Heart right ventricle (tissue), 16 donors: ENCODE measurements around the gene LRCH1. TPM values are rescaled to one million over a fixed set of nuclear protein-coding genes. Genes with fewer than 3 reads are reported as not detected.

Experiments
- ATAC-seq, 8 donors: fragments of 200-7000 bp; cut with Tn5 transposase; one replicate each; pipeline ENCODE4 v1.9.1; 2020; ENCODE audit warnings: mild to moderate bottlenecking in 8 of 8, moderate library complexity in 8 of 8, moderate number of reproducible peaks in 1 of 8
- DNase-seq, 2 donors: peaks; one replicate each; pipeline ENCODE4 v3.0.0-alpha.2; 2020
- H3K27ac ChIP-seq, 10 donors: fragments of 200-600 bp; sonication (generic) in 2 of 10; one replicate each; pipeline versions ENCODE4 v1.5.0 to v1.8.0; 2020 to 2022; ENCODE audit warnings: mild to moderate bottlenecking in 3 of 10
- H3K27me3 ChIP-seq, 7 donors: fragments of 200-600 bp; one replicate each; pipeline ENCODE4 v1.8.0; 2021 to 2022; ENCODE audit warnings: mild to moderate bottlenecking in 2 of 7
- H3K36me3 ChIP-seq, 9 donors: fragments of 200-600 bp; sonication (generic) in 1 of 9; one replicate each; pipeline versions ENCODE4 v1.5.0 to v1.8.0; 2020 to 2022; ENCODE audit warnings: mild to moderate bottlenecking in 2 of 9
- H3K4me1 ChIP-seq, 9 donors: fragments of 200-600 bp; sonication (generic) in 1 of 9; one replicate each; pipeline versions ENCODE4 v1.5.0 to v1.8.0; 2020 to 2022; ENCODE audit warnings: mild to moderate bottlenecking in 4 of 9
- H3K4me3 ChIP-seq, 10 donors: fragments of 200-600 bp; sonication (generic) in 2 of 10; one replicate each; pipeline versions ENCODE4 v1.5.0 to v1.8.0; 2020 to 2022; ENCODE audit warnings: mild to moderate bottlenecking in 7 of 10, moderate library complexity in 2 of 10
- H3K9me3 ChIP-seq, 11 donors: fragments of 200-600 bp in 10 of 11; sonication (generic) in 2 of 11; one replicate each; pipeline versions ENCODE4 v1.5.0 to v1.8.0; 2013 to 2022; ENCODE audit warnings: mild to moderate bottlenecking in 2 of 11, control low read depth in 1 of 11, moderate library complexity in 1 of 11
- CTCF ChIP-seq, 9 donors: fragments of 200-600 bp; sonication (generic) in 2 of 9; IDR thresholded peaks; one replicate each; pipeline versions ENCODE4 v1.5.0 to v1.8.0; 2021 to 2022; ENCODE audit warnings: antibody characterized with exemption in 9 of 9, mild to moderate bottlenecking in 5 of 9, moderate library complexity in 1 of 9
- WGBS, 2 donors: extraction: QIAGEN DNeasy Blood & Tissue Kit; methylation state at CpG; one replicate each; pipeline ENCODE4 v1.1.7; 2013; ENCODE audit warnings: inconsistent platforms in 1 of 2; 5-methylcytosine and 5-hydroxymethylcytosine counted together
- intact Hi-C, 10 donors: fragments of 100-400 bp; cut with DNase I; formaldehyde crosslinking; loops; one replicate each; pipeline versions ENCODE4 v1.11.1 to v1.14.2; 2022
- polyA plus RNA-seq, 2 donors: library from polyadenylated mRNA; stranded (reverse); fragments of 200-250 nt; gene quantifications; one replicate each; pipeline ENCODE4 v1.2.3, GENCODE V29; 2013
- total RNA-seq, 10 donors: library from RNA; stranded (reverse); fragmentation: NEBNext Ultra II Directional in 3 of 10; extraction: Animal tissue kit (Norgen Biotek cat#: 25700) in 3 of 10; gene quantifications; one replicate each; pipeline versions ENCODE4 v1.2.1 to v1.2.4, GENCODE V29; 2021 to 2023
- donor health status: Arrhythmogenic right ventricular cardiomyopathy.
- donor health status: ischemic (EF 13 %, LVEDD 7.1; RV severe dilation, severe dysfunction).
- donor health status: healthy with polysubstance abuse.
- donor health status: DM: no; HTN: yes; CAD: no.
- donor health status: DM: no; HTN: no; CAD: no.
- donor health status: ischemic (EF 25% LVEDD 6.9; RV normal size, moderate dysfunction).
- donor health status: ischemic (EF 25% LVEDD 5.7; RV mildly dilated, moderate dysfunction).
- donor health status: healthy.
- donor health status: DM: yes; HTN: yes; CAD: no.
- donor health status: Ischemic cardiomyopathy.
- donor health status: ischemic (EF 35%, LVEDD 5.7; RV mildly dilated, moderate dysfunction).
- donor health status: nonischemic (EF 11% LVEDD 7.7; RV severe dilation, severe dysfunction).
- donor health status: DM: yes; HTN: yes; CAD: no.
- donor health status: PGD.
- donor health status: ischemic (EF 29% LVEDD 5.4; RV normal size, mild dysfunction).
- donor health status: nonischemic (EF 23%, LVEDD 6.1; RV moderate dilation, normal function).

Gene LRCH1
- total and polyA plus RNA-seq, 12 donors, result 4.1 to 20.3 (median 13.1) TPM

GRCh38 chr13:46775385-46776107, 222.6 kb downstream of the LRCH1 start:
- no peaks in the 10 kb centered on the region for H3K9me3 ChIP-seq
- H3K36me3 ChIP-seq, result peaks cover 0 to 100% (median 52%) of the 10 kb centered on the region in 9 donors
- DNase-seq (no peak), ATAC-seq (peak in 4 of 8 donors; percentile 11 to 74 (median 52))
- intact Hi-C loops, result no loop called here
- 79 to 80% methylated on average over 8 of the region's 8 CpGs for WGBS, 2 donors
- peaks cover 0 to 22% (median 0%) of the 10 kb centered on the region in 9 donors for H3K4me1 ChIP-seq
- peak overlapping the region in 4 of 10 donors; percentile 8 to 35 (median 30) for H3K27ac ChIP-seq
- H3K4me3 ChIP-seq, result no peak overlapping the region
- no peak for TF ChIP-seq CTCF (IDR thresholded peaks at IDR 0.05)
- H3K27me3 ChIP-seq, result no peaks in the 10 kb centered on the region

- WGBS, 2 donors, result 89 to 92% methylated on average over 3 of the region's 3 CpGs
- no peak for DNase-seq
- intact Hi-C loops, result no loop called here
- no peak for ATAC-seq
- no peaks in the 10 kb centered on the region for H3K27me3 ChIP-seq
- peak overlapping the region in 1 of 10 donors; percentile 13 for H3K27ac ChIP-seq
- no peaks in the 10 kb centered on the region for H3K9me3 ChIP-seq
- peaks cover 0 to 100% (median 48%) of the 10 kb centered on the region in 9 donors for H3K36me3 ChIP-seq
- TF ChIP-seq CTCF (IDR thresholded peaks at IDR 0.05), result no peak
- H3K4me1 ChIP-seq, result peaks cover 0 to 29% (median 0%) of the 10 kb centered on the region in 9 donors
- no peak overlapping the region for H3K4me3 ChIP-seq
These were observed 225.1 kb downstream of the LRCH1 start for GRCh38 chr13:46778095-46778494.

GRCh38 chr13:46778890-46779289, 225.9 kb downstream of the LRCH1 start:
- Histone ChIP-seq H3K36me3 (peaks cover 0 to 100% (median 46%) of the 10 kb centered on the region in 9 donors), H3K27ac (no peak overlapping the region), H3K9me3 (no peaks in the 10 kb centered on the region), H3K4me3 (no peak overlapping the region), H3K27me3 (no peaks in the 10 kb centered on the region), H3K4me1 (peaks cover 0 to 28% (median 0%) of the 10 kb centered on the region in 9 donors)
- WGBS, 2 donors, result 92% methylated on average over 2 of the region's 2 CpGs
- no peak for DNase-seq
- intact Hi-C loops, result no loop called here
- ATAC-seq, result no peak
- no peak for TF ChIP-seq CTCF (IDR thresholded peaks at IDR 0.05)

GRCh38 chr13:46782066-46782465, 229.1 kb downstream of the LRCH1 start:
- no peak for TF ChIP-seq CTCF (IDR thresholded peaks at IDR 0.05)
- Histone ChIP-seq H3K27me3 (no peaks in the 10 kb centered on the region), H3K4me3 (no peak overlapping the region), H3K27ac (no peak overlapping the region), H3K9me3 (no peaks in the 10 kb centered on the region), H3K36me3 (peaks cover 0 to 100% (median 65%) of the 10 kb centered on the region in 9 donors), H3K4me1 (peaks cover 0 to 13% (median 0%) of the 10 kb centered on the region in 9 donors)
- intact Hi-C loops, result loop anchor here in 1 of 10 donors (10.0 kb wide), 1 partner anchor 47 kb away; no protein-coding TSS in a partner anchor
- 88 to 95% methylated on average over 1 of the region's 1 CpG for WGBS, 2 donors
- DNase-seq, result no peak
- no peak for ATAC-seq
